HEK293 (cell line): ENCODE measurements around the gene PCDHA13.

Experiments
- SCRT2 ChIP-seq: fragments of 450-650 bp; formaldehyde crosslinking; IDR thresholded peaks from 2 replicates; pipeline ENCODE4 v1.5.1; 2016; ENCODE audit warnings: missing biosample characterization, missing genetic modification characterization
- YY1 ChIP-seq: fragments of 450-650 bp; formaldehyde crosslinking; IDR thresholded peaks from 2 replicates; pipeline ENCODE4 v1.5.1; 2018; ENCODE audit warnings: missing biosample characterization, missing genetic modification characterization
- ZFP37 ChIP-seq: fragments of 450-650 bp; formaldehyde crosslinking; IDR thresholded peaks from 2 replicates; pipeline ENCODE4 v1.5.1; 2016; ENCODE audit warnings: missing biosample characterization, missing genetic modification characterization
- ZNF274 ChIP-seq, 2 experiments: fragments of 200-500 bp in 1 of 2; fragments of 450-650 bp in 1 of 2; sonication (Bioruptor generic) in 1 of 2; formaldehyde crosslinking in 1 of 2; IDR thresholded peaks; 2 replicates each; pipeline versions ENCODE4 v1.5.1 to v1.6.1; 2014 to 2016; ENCODE audit warnings: borderline replicate concordance in 1 of 2, inconsistent platforms in 1 of 2, low read length in 1 of 2, missing biosample characterization in 1 of 2, missing genetic modification characterization in 1 of 2
- ZNF335 ChIP-seq: fragments of 450-650 bp; formaldehyde crosslinking; conservative IDR thresholded peaks from 2 replicates; pipeline ENCODE4 v1.5.1; 2016; ENCODE audit warnings: missing biosample characterization, missing genetic modification characterization
- ZNF621 ChIP-seq: fragments of 450-650 bp; formaldehyde crosslinking; IDR thresholded peaks from 2 replicates; pipeline ENCODE4 v1.5.1; 2017; ENCODE audit warnings: missing biosample characterization, missing genetic modification characterization
- TF ChIP-seq, protein P1 (sequence below): fragments of 450-650 bp; formaldehyde crosslinking; optimal IDR thresholded peaks from 2 replicates; pipeline ENCODE3; 2016; ENCODE audit warnings: missing biosample characterization, mild to moderate bottlenecking, missing genetic modification characterization
- TF ChIP-seq, protein P2 (sequence below): fragments of 450-650 bp; formaldehyde crosslinking; IDR thresholded peaks from 2 replicates; pipeline ENCODE4 v1.5.1; 2016; ENCODE audit warnings: missing biosample characterization, missing genetic modification characterization, low read depth
- TF ChIP-seq, protein P3 (sequence below): fragments of 450-650 bp; formaldehyde crosslinking; IDR thresholded peaks from 2 replicates; pipeline ENCODE4 v1.5.1; 2016; ENCODE audit warnings: missing biosample characterization, missing genetic modification characterization
- TF ChIP-seq, protein P4 (sequence below): fragments of 450-650 bp; formaldehyde crosslinking; IDR thresholded peaks from 2 replicates; pipeline ENCODE4 v1.5.1; 2017; ENCODE audit warnings: missing biosample characterization, mild to moderate bottlenecking, missing genetic modification characterization, moderate library complexity

DNA sequence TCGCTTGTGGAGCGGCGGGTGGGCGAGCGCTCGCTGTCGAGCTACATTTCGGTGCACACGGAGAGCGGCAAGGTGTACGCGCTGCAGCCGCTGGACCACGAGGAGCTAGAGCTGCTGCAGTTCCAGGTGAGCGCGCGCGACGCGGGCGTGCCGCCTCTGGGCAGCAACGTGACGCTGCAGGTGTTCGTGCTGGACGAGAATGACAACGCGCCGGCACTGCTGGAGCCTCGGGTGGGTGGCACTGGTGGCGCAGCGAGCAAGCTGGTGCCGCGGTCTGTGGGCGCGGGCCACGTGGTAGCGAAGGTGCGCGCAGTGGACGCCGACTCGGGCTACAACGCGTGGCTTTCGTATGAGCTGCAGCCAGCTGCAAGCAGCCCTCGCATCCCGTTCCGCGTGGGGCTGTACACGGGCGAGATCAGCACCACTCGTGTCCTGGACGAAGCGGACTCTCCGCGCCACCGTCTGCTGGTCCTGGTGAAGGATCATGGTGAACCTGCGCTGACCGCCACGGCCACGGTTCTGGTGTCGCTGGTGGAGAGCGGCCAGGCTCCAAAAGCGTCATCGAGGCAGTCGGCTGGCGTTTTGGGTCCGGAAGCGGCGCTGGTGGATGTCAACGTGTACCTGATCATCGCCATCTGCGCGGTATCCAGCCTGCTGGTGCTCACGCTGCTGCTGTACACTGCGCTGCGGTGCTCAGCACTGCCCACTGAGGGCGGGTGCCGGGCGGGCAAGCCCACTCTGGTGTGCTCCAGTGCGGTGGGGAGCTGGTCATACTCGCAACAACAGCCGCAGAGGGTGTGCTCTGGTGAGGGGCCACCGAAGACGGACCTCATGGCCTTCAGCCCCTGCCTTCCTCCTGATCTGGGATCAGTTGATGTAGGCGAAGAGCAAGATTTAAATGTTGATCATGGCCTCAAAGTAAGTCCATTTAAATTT, 38.9 kb upstream of the PCDHA13 start:
- TF ChIP-seq ZNF335: no peak
- TF ChIP-seq, protein P1, sequence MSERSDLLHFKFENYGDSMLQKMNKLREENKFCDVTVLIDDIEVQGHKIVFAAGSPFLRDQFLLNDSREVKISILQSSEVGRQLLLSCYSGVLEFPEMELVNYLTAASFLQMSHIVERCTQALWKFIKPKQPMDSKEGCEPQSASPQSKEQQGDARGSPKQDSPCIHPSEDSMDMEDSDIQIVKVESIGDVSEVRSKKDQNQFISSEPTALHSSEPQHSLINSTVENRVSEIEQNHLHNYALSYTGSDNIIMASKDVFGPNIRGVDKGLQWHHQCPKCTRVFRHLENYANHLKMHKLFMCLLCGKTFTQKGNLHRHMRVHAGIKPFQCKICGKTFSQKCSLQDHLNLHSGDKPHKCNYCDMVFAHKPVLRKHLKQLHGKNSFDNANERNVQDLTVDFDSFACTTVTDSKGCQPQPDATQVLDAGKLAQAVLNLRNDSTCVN: no peak
- no peak for TF ChIP-seq SCRT2
- no peak for TF ChIP-seq YY1 (tag by site-specific recombination)
- TF ChIP-seq, protein P2, sequence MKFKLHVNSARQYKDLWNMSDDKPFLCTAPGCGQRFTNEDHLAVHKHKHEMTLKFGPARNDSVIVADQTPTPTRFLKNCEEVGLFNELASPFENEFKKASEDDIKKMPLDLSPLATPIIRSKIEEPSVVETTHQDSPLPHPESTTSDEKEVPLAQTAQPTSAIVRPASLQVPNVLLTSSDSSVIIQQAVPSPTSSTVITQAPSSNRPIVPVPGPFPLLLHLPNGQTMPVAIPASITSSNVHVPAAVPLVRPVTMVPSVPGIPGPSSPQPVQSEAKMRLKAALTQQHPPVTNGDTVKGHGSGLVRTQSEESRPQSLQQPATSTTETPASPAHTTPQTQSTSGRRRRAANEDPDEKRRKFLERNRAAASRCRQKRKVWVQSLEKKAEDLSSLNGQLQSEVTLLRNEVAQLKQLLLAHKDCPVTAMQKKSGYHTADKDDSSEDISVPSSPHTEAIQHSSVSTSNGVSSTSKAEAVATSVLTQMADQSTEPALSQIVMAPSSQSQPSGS: no peak
- TF ChIP-seq ZNF621: no peak
- no peak for TF ChIP-seq ZFP37 (tag by site-specific recombination)
- TF ChIP-seq, protein P3, sequence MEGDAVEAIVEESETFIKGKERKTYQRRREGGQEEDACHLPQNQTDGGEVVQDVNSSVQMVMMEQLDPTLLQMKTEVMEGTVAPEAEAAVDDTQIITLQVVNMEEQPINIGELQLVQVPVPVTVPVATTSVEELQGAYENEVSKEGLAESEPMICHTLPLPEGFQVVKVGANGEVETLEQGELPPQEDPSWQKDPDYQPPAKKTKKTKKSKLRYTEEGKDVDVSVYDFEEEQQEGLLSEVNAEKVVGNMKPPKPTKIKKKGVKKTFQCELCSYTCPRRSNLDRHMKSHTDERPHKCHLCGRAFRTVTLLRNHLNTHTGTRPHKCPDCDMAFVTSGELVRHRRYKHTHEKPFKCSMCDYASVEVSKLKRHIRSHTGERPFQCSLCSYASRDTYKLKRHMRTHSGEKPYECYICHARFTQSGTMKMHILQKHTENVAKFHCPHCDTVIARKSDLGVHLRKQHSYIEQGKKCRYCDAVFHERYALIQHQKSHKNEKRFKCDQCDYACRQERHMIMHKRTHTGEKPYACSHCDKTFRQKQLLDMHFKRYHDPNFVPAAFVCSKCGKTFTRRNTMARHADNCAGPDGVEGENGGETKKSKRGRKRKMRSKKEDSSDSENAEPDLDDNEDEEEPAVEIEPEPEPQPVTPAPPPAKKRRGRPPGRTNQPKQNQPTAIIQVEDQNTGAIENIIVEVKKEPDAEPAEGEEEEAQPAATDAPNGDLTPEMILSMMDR (tag by site-specific recombination): no peak
- no peak for TF ChIP-seq ZNF274 (IDR thresholded peaks at IDR 0.05; ENCODE audit: low read length)
- TF ChIP-seq ZNF274 (tag by site-specific recombination; IDR thresholded peaks at IDR 0.05; ENCODE audit: borderline replicate concordance): no peak
- TF ChIP-seq, protein P4, sequence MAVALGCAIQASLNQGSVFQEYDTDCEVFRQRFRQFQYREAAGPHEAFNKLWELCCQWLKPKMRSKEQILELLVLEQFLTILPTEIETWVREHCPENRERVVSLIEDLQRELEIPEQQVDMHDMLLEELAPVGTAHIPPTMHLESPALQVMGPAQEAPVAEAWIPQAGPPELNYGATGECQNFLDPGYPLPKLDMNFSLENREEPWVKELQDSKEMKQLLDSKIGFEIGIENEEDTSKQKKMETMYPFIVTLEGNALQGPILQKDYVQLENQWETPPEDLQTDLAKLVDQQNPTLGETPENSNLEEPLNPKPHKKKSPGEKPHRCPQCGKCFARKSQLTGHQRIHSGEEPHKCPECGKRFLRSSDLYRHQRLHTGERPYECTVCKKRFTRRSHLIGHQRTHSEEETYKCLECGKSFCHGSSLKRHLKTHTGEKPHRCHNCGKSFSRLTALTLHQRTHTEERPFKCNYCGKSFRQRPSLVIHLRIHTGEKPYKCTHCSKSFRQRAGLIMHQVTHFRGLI (tag by site-specific recombination): no peak
